CD4-positive, alpha-beta T cell treated with Interleukin-15 for 4 hours (primary cell): ENCODE data around the gene FAU.

Experiments used
- DNase-seq: peaks from one replicate; pipeline ENCODE4 v3.0.0-alpha.2; 2020; ENCODE audit warnings: low spot score

Gene FAU

GRCh38 chr11:65077451-65077850, 44.5 kb downstream of the FAU start:
- DNase-seq: no peak

GRCh38 chr11:65072631-65072966, 49.3 kb downstream of the FAU start:
- DNase-seq: no peak

- DNase-seq: no peak
These were observed 49.9 kb downstream of the FAU start for GRCh38 chr11:65071907-65072630.
